ENCODE results near the gene FBXO41. TPM values are rescaled to one million over a fixed set of nuclear protein-coding genes. Genes with fewer than 3 reads are reported as not detected.

The FBXO41 gene
- total RNA-seq, 1 donor from 2014 or later: 10.1 TPM

GRCh38 chr2:73292316-73292905, 8.1 kb upstream of the FBXO41 start:
- peak overlapping the region; percentile 8 for H3K4me3 Mint-ChIP-seq (ENCODE audit: unreplicated experiment)
- Histone ChIP-seq H4K20me1 (ENCODE audit: insufficient read depth, low read length) (peaks cover 4% of the 10 kb centered on the region), H3K27ac (ENCODE audit: low read depth, low read length) (no peak overlapping the region), H3K4me3 (ENCODE audit: insufficient read depth, low read depth, low read length) (no peak overlapping the region), H3K36me3 (ENCODE audit: insufficient read depth, low read length) (no peaks in the 10 kb centered on the region), H3K4me2 (ENCODE audit: low read length) (no peak overlapping the region), H3K9ac (ENCODE audit: low read length) (no peak overlapping the region), H3K9me3 (ENCODE audit: insufficient read depth, low read depth, low read length) (no peaks in the 10 kb centered on the region), H3K27me3 (ENCODE audit: insufficient read depth, low read length) (peaks cover 88% of the 10 kb centered on the region), H3K79me2 (ENCODE audit: insufficient read depth, low read length) (no peaks in the 10 kb centered on the region), H2AFZ (ENCODE audit: low read depth, low read length) (no peak overlapping the region), H3K4me1 (ENCODE audit: insufficient read depth, low read length) (peaks cover 7% of the 10 kb centered on the region)
- TF ChIP-seq EZH2 (IDR thresholded peaks at IDR 0.05; ENCODE audit: insufficient read depth, low read length) (peak; percentile 75), CTCF (IDR thresholded peaks at IDR 0.05; ENCODE audit: insufficient read depth, low read depth, low read length) (no peak)
- DNase-seq (ENCODE audit: low read depth) (no peak), FAIRE-seq (no peak)
- H3K27ac Mint-ChIP-seq (ENCODE audit: unreplicated experiment): no peak overlapping the region
- H3K4me1 Mint-ChIP-seq (ENCODE audit: low read depth, unreplicated experiment): peaks cover 8% of the 10 kb centered on the region
- peaks cover 82% of the 10 kb centered on the region for H3K27me3 Mint-ChIP-seq (ENCODE audit: low read depth, unreplicated experiment)
- peaks cover 2% of the 10 kb centered on the region for H3K9me3 Mint-ChIP-seq (ENCODE audit: unreplicated experiment)
- no peaks in the 10 kb centered on the region for H3K36me3 Mint-ChIP-seq (ENCODE audit: low read depth, unreplicated experiment)

GRCh38 chr2:73291461-73292315, 7.4 kb upstream of the FBXO41 start:
- Histone ChIP-seq H4K20me1 (ENCODE audit: insufficient read depth, low read length) (peaks cover 4% of the 10 kb centered on the region), H3K4me1 (ENCODE audit: insufficient read depth, low read length) (peaks cover 7% of the 10 kb centered on the region), H3K79me2 (ENCODE audit: insufficient read depth, low read length) (no peaks in the 10 kb centered on the region), H3K4me2 (ENCODE audit: low read length) (peak overlapping the region; percentile 82), H3K4me3 (ENCODE audit: insufficient read depth, low read depth, low read length) (no peak overlapping the region), H3K9me3 (ENCODE audit: insufficient read depth, low read depth, low read length) (no peaks in the 10 kb centered on the region), H2AFZ (ENCODE audit: low read depth, low read length) (peak overlapping the region; percentile 64), H3K27ac (ENCODE audit: low read depth, low read length) (no peak overlapping the region), H3K27me3 (ENCODE audit: insufficient read depth, low read length) (peaks cover 91% of the 10 kb centered on the region), H3K9ac (ENCODE audit: low read length) (no peak overlapping the region), H3K36me3 (ENCODE audit: insufficient read depth, low read length) (no peaks in the 10 kb centered on the region)
- peak; percentile 98 for TF ChIP-seq EZH2 (IDR thresholded peaks at IDR 0.05; ENCODE audit: insufficient read depth, low read length)
- no peak for TF ChIP-seq CTCF (IDR thresholded peaks at IDR 0.05; ENCODE audit: insufficient read depth, low read depth, low read length)
- Mint-ChIP-seq H3K27me3 (ENCODE audit: low read depth, unreplicated experiment) (peaks cover 86% of the 10 kb centered on the region), H3K4me3 (ENCODE audit: unreplicated experiment) (no peak overlapping the region), H3K27ac (ENCODE audit: unreplicated experiment) (no peak overlapping the region), H3K36me3 (ENCODE audit: low read depth, unreplicated experiment) (no peaks in the 10 kb centered on the region), H3K4me1 (ENCODE audit: low read depth, unreplicated experiment) (peaks cover 2% of the 10 kb centered on the region), H3K9me3 (ENCODE audit: unreplicated experiment) (peaks cover 2% of the 10 kb centered on the region)
- FAIRE-seq: no peak
- DNase-seq (ENCODE audit: low read depth): no peak

Measured in astrocyte (in vitro differentiated cells and primary cell).